Fibroblast of gingiva (primary cell): ENCODE results near the gene RPGR.

Experiments used
- DNase-seq: peaks from one replicate; pipeline ENCODE4 v3.0.0-alpha.2; 2011; ENCODE audit warnings: low read depth

The RPGR gene, protein sequence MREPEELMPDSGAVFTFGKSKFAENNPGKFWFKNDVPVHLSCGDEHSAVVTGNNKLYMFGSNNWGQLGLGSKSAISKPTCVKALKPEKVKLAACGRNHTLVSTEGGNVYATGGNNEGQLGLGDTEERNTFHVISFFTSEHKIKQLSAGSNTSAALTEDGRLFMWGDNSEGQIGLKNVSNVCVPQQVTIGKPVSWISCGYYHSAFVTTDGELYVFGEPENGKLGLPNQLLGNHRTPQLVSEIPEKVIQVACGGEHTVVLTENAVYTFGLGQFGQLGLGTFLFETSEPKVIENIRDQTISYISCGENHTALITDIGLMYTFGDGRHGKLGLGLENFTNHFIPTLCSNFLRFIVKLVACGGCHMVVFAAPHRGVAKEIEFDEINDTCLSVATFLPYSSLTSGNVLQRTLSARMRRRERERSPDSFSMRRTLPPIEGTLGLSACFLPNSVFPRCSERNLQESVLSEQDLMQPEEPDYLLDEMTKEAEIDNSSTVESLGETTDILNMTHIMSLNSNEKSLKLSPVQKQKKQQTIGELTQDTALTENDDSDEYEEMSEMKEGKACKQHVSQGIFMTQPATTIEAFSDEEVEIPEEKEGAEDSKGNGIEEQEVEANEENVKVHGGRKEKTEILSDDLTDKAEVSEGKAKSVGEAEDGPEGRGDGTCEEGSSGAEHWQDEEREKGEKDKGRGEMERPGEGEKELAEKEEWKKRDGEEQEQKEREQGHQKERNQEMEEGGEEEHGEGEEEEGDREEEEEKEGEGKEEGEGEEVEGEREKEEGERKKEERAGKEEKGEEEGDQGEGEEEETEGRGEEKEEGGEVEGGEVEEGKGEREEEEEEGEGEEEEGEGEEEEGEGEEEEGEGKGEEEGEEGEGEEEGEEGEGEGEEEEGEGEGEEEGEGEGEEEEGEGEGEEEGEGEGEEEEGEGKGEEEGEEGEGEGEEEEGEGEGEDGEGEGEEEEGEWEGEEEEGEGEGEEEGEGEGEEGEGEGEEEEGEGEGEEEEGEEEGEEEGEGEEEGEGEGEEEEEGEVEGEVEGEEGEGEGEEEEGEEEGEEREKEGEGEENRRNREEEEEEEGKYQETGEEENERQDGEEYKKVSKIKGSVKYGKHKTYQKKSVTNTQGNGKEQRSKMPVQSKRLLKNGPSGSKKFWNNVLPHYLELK

DNA sequence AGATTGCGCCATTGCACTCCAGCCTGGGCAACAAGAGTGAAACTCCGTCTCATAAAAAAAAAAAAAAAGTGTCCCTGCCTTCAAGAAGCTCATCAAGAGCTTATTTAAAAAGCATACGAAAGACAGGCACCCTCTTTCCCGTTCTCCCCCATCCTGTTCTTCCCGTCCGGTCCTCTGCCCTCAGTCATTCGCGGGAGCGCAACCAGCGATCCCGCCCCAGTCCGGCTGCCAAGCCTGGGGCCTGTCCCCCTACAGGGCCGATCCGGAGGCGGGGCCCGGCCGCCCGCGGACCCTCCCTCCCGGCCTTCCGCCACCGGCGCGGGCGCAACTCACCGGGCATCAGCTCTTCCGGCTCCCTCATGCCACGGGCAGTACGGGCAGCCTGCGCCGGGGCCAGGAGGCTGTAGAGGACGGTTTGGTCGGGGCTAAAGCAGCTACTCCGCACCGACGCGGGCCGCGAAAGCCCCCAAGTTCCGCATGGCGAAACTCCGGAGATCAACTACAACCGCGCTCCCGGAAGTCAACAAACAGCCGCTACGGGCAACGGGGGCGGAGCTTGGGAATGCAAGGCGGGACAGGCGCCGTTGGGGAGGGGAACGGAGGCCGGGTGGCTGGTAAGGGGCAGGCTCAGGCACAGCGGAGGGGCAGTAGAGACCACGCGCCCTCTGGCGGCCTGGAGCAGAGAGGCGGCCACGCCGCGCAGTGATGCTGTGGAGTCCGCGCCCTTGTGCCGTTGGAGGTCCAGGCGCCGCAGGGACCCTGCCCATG is at the start of gene RPGR:
Gene RPGR, minus strand, starts transcription at position 503 of the 768 bp plus-strand sequence. Its CDS starts 142 bp downstream, at position 361.
- DNase-seq: peak; percentile 93

DNA sequence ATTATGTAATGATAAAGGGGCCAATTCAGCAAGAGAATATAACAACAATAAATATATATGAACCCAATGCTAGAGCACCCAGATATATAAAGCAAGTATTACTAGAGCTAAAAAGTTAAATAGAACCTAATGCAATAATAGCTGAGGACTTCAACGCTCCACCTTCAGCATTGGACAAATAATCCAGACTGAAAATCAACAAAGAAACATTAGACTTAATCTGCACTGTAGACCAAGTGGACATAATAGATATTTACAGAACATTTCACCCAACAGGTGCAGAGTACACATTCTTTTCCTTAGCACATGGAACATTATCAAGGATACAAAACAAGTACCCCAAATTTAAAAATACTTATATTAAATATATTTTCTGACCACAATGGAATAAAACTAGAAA is 49.4 kb upstream of the RPGR start:
- no peak for DNase-seq

DNA sequence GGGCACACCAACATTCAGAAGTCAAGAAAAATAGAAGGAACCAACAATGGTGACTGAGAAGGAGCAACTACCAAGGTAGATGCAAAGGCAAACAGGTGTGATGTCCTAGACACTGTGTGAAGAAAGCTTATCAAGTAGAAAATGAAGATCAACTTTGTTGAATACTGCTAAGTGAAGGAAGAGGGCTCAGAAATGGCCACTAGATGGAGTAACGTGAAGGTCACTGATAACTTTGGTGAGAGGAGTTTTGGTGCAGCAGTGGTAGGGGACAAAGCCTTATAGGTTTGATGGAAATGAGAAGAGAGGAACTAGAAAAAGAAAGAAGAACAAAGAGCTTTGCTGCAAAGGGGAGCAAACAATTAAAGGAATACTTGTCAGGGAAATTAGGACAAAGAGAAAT is 48.6 kb upstream of the RPGR start:
- no peak for DNase-seq

DNA sequence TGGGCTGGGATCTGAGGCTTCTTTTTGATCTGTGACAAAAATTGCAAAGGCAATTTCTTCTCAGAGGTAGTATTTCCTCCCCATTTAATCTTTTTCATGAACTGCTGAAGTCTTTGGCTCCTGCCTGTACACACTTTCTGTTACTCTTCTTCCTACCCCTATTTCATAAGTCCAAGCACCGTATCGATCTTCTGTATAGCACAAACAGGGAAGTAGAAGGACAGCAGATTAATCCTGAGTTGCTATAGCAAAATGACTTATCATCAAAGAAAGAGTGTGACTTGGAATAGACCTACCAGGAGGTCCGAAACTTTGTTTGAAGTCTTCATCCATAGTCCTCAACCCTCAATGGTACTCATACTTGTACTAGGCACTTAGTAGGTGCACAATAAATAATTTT is 47.1 kb upstream of the RPGR start:
- no peak for DNase-seq

DNA sequence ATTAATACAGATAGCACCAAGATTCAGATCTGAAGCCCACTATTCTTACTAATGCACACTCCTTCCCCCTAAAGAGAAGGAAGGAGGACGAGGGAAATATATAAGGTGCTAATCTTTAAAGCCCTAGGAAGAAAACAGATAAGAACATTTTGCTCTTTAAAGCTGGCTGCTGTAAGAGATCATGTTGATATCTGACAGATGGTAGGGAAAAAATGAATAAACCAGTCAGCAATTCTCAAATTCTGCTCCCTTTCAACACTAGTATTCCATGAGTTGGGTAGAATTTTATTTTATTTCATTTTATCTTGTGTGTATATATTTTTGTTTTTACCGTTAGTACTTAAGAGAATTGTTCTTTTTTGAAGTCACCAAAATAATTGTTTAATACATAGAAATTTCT is 44.3 kb upstream of the RPGR start:
- DNase-seq: no peak

DNA sequence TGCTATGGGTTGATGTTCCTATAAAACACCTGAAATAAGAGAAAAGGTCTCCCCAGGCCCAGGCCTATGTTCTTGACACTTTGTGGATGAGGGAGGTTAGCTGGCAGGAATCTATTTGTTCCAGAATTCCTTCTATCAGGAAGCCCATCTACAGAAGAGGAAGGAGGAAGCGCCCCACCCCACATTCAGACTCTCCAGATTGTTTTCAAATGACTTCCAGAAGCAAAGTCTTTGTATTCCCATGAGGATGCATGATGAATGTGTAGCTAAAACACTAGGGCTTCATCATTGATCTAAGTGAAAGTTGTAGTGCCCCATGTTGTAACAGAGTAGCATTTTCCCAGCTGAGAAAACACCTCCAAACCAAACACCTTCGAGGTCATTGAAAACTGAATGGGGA is 41.5 kb upstream of the RPGR start:
- DNase-seq: no peak

DNA sequence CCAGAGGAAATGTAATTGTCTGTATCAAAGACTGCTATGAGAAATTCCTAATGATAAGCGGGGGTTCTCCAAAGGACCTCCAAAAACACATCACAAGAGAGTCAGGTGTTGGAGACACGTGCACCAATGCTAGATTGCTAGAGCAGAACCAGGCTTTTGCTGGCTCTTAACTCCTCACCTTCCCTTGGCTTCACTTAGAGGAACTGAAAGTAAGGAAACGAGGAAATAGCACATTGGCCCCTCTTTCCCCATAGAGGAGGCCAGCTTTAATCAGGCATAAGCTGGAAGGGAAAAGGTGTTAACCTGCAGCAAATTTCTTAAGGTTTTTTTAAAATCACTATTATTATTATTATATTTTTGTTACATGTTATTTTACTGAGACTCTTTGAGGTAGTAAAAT is 38.6 kb upstream of the RPGR start:
- DNase-seq: no peak

DNA sequence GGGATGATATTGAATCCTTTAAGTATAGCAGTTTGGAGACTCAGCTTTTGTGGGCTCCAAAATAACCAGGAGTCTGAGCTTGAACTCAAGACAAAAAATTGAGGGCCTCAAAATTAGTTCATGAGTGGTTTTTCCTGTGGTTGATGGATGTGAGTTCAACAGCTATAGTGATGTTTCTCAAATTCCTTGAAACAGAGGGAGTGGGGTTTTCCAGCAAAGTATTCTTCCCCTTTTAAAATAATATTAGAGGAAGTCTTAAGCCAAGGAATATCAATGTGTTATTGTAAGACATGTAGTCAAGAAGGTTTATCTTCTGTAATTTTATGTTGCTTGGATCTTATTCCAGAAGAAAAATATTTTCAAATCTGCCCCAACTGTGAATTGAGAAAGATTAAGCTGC is 35.7 kb upstream of the RPGR start:
- no peak for DNase-seq

DNA sequence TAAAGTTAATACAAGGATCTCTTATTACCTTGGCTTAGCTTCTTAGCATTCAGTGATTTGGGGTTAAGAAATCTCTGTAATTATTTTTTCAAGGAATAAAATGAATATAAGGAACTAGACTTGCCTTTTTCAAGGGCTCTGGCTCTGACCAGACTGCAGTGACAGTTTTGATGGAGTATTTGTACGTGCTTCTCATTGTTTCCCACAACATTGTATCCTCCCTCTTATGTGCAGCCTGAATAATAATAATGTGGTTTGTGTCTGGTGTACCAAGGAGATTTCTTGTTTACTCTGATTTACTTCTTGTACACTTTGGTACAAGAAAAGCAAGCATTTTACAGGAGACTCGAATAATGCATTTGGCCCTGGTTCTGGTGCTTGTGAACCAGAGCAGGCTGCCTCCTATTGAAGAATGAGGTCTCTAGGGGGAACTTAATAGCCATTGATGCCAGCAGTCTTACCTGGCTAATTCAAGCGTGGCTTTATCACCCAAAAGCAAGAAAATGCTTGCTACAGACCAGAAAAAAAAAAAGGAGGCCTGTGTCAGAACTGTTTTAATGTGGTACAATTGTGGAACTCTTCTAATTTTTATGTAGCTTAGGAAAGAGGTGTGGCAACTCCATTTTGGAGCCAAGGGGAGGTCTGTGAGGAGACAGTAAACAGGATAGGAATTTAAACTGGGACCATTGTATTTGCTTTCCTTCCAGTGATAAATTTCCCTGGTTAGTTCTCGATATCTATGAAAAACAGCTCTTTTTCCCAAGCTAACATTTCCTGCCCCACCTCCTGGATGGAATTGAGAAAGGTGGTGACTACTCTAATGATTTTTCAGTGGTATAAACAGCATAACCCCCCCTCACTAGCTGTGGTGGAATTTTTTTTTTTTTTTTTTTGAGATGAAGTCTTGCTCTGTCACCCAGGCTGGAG is 30.7 kb upstream of the RPGR start:
- DNase-seq: no peak

DNA sequence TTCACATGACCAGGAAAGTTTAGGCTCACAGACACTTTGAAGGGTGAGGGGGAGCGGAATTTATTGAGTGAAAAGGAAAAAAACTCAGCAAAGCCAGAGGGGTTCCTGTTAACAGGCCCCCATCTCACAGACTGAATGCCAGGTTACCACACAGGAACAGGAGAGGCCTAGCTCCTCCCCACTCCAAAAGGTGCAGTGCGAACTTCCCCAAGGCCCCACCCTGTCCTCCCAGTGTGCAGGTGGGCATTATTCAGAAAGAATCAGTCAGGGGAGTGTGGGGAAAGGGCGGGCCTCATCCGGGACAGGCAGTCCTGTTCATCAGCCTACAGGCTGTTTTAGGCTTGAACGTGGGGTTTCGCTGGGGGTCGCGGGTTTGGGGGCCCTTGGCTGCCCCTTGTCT is 29.1 kb upstream of the RPGR start:
- DNase-seq: no peak

DNA sequence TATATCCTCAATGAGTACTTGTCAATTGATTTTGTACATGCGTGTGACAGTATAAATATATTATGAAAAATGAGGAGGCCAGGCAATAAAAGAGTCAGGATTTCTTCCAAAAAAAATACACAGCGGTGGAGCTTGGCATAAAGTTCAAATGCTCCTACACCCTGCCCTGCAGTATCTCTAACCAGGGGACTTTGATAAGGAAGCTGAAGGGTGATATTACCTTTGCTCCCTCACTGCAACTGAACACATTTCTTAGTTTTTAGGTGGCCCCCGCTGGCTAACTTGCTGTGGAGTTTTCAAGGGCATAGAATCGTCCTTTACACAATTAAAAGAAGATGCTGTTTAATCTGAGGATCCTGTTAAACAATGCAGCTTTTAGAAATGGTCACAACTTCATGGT is 25.1 kb upstream of the RPGR start, which contains the start of gene OTC:
Gene OTC, plus strand, starts transcription at position 243 of the 400 bp plus-strand sequence. Its CDS starts 93 bp downstream, at position 336.
- DNase-seq: no peak

DNA sequence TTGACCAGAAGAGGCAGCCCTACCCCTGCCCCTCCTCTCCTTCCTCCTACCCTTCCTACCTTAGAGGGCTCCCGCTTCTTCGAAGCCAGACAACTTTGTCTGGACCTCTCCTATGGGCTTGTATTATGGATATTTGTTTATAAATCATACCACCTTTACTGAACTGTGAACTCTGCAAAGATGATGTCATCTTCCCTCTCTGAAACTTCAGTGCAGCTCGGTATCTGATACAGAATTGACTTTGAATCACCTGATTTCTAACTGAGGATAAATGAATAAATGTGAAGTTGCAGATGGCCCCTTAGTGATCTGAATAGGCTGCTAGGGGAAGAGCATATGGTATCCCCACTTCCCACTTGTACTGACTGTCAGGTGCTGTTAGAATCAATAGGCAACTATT is 24.0 kb upstream of the RPGR start:
- DNase-seq: no peak

DNA sequence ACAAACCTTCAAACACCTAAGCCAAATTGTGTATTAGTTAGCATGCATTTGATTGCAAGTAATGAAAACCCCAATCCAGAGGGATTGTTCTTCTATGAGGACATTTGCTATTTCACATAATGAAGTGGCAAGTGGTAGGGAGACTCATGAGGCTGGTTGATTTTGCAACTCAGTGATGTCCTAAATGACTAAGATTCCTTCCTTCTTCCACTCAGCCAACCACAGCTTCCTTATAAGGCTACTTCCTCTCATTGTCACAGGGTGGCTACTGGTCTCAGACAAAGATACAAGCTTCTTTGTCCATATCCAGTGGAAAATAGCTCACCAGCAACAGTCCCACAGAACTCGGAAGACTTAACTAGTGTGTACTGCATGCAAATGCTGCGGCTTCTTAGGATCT is 19.8 kb upstream of the RPGR start:
- peak; percentile 34 for DNase-seq

DNA sequence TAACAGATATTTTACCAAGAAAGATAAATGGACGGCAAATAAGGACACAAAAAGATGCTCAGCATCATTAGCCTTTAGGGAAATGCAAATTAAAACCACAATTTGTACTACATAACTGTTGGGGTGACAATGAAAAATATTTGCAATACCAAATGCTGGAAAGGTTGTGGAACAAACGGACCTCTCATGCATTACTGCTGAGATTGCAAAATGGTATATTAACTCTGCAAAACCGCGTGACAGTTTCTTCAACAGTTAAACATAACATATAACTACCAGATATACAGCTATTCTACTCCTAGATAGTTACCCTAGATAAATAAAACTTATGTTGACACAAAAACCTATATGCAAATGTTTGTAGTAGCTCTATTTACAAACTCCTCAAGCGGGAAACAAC is 18.8 kb upstream of the RPGR start:
- no peak for DNase-seq

DNA sequence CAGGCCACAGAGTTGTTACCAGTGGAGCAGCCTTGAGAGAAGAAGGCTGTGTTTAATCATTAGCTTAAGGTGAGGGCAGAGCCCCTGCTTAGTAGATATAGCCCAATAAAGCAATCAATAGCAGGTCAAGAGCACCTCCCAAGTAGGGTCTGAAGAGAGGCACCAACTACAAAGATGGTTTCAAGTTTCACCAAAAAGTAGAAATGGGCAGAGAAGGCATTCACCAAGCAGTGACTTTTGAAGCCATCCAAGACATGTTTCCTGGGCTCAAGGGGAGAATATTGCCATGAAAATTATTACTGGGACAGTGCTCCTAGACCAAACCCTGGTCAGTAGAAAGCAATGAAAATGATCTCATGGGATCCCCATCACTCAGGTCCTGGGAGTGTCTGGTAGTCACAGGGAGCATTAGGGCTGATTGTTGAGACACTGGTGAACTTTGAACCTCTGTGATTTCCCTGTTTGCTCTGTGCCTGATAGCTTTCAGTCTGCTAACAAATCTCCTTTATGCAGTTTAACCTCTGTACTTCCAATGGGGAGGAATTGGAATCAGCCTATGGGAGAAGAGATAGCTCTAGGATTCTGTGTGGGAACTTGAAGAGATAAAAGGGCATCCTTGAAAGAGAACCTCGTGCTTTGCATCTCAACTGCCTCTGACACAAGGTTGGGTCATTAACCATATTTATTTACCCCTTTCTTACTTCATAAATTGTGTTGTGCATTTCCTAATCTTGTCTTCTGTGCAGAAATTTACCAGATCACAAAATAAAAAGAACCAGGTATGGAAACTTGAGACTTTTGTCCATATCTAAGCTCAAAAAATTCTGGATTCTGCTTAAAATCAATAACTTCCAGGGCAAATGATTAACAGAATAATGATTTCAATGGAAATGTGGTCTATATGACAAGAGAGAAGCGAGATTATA is 15.8 kb upstream of the RPGR start:
- no peak for DNase-seq

DNA sequence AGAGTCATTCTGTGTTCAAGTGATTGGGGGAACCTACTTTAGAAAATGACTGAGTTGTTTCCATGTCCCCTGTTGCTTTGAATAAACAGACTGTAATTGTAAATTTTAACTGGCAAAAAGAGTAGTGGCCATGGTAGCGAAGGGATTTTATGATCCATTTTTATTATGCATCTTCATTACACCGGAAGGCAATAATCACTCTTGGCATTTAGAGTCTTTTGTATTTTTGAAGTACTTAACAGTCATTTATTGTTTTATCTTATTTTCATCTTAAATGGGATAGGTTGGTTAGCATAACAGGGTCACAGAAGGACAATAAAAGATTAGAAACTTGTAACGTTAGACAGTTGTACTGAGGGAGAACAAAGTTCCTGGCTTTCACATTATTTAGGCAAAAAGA is 14.1 kb upstream of the RPGR start:
- no peak for DNase-seq

DNA sequence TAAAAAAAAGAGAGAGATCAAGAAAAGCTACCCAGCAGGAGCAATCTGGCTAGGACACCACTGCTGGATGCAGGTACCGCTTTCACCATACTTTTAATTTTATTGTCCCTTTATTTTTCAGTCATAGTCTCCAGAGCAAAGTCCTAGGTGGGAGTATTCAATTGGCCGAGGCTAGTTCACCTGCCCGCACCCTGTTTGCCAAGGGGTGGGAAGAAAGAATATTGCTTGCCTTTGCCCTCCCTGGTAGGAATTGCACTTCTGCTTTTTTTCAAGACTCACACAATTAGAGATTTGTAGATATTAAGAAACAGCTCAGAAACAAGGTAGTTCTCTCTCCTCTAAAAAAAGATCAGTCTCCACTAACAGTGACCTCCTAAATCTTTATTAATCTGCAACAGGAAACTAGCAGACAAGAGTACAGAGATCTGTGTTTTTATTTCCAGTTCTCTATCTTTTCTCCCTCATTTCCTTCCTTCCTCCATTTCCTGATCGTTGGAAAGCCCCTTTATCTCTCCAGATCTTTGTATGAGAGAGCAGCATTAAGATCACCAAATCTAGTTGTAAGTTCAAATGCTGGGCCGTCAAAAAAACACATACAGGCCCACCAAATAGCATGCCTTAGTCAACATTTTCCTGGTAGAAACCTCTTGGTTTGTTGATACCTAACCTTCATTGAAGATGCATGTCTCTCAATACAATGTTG is 9.4 kb upstream of the RPGR start:
- no peak for DNase-seq

DNA sequence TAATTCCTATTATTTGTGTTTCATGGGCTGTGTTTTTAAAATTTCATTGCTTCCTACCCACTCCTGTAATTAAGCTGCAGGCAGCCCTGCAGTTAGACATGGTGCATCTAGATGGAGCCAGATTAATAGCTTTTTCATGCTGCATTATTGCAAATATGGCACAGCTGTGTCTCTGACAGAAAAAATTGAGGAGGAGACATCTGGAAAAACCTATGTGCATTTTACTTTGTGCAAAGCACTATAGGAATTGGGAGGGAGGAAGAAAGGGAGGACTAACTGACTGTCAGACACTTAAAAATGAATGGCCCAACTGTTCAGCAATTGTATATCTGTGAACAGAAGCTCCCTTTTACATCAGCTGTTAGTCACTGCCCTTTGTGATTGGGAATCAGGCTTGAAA is 8.1 kb upstream of the RPGR start:
- DNase-seq: no peak

DNA sequence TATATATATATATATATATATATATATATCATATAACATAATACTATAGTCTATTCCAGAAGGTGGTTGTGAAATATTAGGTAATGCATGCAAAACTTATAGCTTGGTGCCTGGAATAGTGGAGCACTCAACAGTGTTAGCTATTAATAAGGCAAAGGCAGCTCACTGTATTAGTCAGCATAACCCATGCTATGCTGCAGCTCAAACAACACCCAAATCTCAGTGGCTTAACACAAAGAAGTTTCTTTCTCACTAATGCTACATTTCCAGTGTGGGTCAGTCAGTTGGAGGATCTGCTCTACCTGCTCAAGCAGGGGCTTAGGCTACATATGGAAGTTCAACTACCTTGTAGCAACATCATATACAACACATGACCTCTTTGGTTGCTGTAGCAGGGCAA is 5.2 kb upstream of the RPGR start:
- DNase-seq: no peak
